Brain microvascular endothelial cell (primary cell): Measurements from ENCODE around the gene SSBP3.

ENCODE experiments used
- DNase-seq: peaks from one replicate; pipeline ENCODE4 v3.0.0-alpha.2; 2020
- H3K27ac ChIP-seq: fragments of 250-450 bp; sonication (Bioruptor Pico); 2 replicates; pipeline ENCODE4 v1.5.1; 2020; ENCODE audit warnings: mild to moderate bottlenecking, moderate library complexity
- H3K27me3 ChIP-seq: fragments of 250-450 bp; sonication (Bioruptor Pico); replicated peaks from 2 replicates; pipeline ENCODE4 v1.5.1; 2020; ENCODE audit warnings: mild to moderate bottlenecking
- H3K36me3 ChIP-seq: fragments of 250-450 bp; sonication (Bioruptor Pico); replicated peaks from 2 replicates; pipeline ENCODE4 v1.5.1; 2020; ENCODE audit warnings: mild to moderate bottlenecking
- H3K4me3 ChIP-seq: 2 replicates; pipeline ENCODE4 v1.5.1; 2011; ENCODE audit warnings: low read depth, mild to moderate bottlenecking, control low read depth, low read length, moderate library complexity
- in situ Hi-C: cut with HindIII; loops from 2 replicates; pipeline ENCODE4 v1.10.0; 2017; ENCODE audit warnings: low sequenced_read_pairs, low pct_ligation_motif_present
- TF ChIP-seq, protein P1 (sequence below): IDR thresholded peaks from 2 replicates; pipeline ENCODE4 v1.5.1; 2011; ENCODE audit warnings: low read depth, mild to moderate bottlenecking, moderate library complexity, low read length, control low read depth, inconsistent platforms; ENCODE audit errors: missing control alignments

The SSBP3 gene

DNA sequence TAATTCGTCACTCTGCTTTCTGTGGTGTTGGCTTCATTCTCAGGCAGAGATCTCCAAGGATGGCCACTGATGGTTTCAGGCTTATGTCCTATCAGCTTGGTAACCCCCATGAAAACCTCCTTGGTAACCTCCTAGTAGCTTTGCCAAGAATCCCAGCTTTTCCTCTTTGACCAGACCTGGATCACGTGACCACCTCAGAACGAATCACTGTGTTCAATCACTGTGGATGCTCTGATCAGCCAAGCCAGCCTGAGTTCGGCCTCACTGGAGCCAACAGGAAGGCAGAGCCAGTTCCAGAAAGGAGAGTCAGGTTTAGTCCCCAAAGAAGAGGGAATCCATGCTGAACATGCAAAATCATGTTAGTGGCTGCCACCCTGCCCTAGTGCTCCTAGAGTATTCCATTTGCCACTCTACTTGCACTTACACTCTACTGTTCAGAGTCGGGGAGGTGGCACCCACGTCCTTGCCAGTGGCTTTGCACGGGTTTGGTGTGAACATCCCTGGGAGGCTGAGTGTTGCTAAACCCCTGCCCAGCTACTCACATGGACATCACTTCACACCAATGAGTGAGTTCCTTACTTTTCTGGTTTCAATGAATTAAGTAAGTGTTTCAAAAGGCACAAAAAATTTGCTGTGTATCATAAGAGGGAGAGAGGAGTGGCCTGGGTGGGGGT, 33.5 kb upstream of the SSBP3 start:
- no peaks in the 10 kb centered on the region for H3K36me3 ChIP-seq
- TF ChIP-seq, protein P1, sequence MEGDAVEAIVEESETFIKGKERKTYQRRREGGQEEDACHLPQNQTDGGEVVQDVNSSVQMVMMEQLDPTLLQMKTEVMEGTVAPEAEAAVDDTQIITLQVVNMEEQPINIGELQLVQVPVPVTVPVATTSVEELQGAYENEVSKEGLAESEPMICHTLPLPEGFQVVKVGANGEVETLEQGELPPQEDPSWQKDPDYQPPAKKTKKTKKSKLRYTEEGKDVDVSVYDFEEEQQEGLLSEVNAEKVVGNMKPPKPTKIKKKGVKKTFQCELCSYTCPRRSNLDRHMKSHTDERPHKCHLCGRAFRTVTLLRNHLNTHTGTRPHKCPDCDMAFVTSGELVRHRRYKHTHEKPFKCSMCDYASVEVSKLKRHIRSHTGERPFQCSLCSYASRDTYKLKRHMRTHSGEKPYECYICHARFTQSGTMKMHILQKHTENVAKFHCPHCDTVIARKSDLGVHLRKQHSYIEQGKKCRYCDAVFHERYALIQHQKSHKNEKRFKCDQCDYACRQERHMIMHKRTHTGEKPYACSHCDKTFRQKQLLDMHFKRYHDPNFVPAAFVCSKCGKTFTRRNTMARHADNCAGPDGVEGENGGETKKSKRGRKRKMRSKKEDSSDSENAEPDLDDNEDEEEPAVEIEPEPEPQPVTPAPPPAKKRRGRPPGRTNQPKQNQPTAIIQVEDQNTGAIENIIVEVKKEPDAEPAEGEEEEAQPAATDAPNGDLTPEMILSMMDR: no peak
- in situ Hi-C loops: no loop called here
- H3K27me3 ChIP-seq: no peaks in the 10 kb centered on the region
- no peak overlapping the region for H3K4me3 ChIP-seq
- no peak overlapping the region for H3K27ac ChIP-seq
- no peak for DNase-seq

DNA sequence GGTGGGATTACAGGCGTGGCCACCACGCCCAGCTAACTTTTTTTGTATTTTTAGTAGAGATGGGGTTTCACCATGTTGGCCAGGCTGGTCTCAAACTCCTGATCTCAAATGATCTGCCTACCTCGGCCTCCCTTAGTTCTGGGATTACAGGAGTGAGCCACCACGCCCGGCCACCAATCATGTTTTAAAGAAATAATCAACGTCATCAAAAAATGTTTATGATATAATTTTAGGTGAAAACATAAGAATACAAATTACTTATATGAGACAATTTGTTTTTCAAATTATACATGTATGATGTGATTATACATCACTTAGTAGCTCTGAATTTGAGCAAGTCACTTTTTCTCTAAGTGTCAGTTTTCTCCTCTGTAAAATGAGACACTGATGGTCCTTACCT, 31.6 kb upstream of the SSBP3 start:
- in situ Hi-C loops: no loop called here

DNA sequence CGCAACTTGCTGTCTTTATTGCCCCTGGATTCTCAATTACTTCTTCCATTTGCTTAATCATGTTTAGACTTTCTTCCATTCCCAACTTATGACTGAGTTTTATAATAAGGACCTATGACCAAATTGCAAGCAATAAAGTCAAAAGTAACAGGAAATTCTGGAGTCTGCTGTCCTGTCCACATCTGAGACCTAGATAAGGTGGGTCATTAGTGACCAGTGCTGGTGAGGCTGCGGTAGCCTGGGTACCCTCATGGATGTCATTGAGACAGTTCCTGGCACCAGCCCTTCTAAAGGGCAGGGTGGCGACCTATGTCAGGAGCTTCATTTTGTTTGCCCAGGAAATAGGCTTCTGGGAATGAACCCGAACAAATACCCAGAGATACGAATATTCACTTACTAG, 30.6 kb upstream of the SSBP3 start:
- H3K27me3 ChIP-seq: no peaks in the 10 kb centered on the region
- DNase-seq: no peak
- no peak overlapping the region for H3K27ac ChIP-seq
- in situ Hi-C loops: no loop called here
- no peaks in the 10 kb centered on the region for H3K36me3 ChIP-seq
- TF ChIP-seq, protein P1: no peak
- H3K4me3 ChIP-seq: no peak overlapping the region

More for the DNA sequence above, 31.6 kb upstream of the SSBP3 start:
- TF ChIP-seq, protein P1: no peak
- no peak for DNase-seq
- no peak overlapping the region for H3K4me3 ChIP-seq
- no peaks in the 10 kb centered on the region for H3K27me3 ChIP-seq
- no peak overlapping the region for H3K27ac ChIP-seq
- H3K36me3 ChIP-seq: no peaks in the 10 kb centered on the region

DNA sequence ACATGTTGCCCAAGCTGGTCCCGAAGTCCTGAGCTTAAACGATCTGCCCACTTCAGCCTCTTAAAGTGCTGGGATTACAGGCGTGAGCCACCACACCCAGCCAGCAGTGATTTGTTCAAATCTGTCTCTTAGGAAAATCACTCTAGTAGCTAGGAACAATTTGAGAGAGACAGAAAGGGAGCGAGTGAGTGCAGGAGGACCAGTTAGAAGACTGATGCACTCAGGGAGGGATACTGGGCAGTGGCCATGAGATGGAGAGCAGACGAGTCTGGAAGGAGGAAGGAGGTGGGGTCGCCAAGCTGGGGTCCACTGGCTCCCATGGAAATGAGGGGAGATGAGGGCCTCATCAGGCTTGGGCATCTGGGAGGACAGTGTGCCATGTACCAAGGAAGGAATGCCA, 23.6 kb upstream of the SSBP3 start:
- Histone ChIP-seq H3K36me3 (no peaks in the 10 kb centered on the region), H3K27me3 (no peaks in the 10 kb centered on the region), H3K27ac (no peak overlapping the region), H3K4me3 (no peak overlapping the region)
- TF ChIP-seq, protein P1: no peak
- DNase-seq: no peak
- in situ Hi-C loops: no loop called here

DNA sequence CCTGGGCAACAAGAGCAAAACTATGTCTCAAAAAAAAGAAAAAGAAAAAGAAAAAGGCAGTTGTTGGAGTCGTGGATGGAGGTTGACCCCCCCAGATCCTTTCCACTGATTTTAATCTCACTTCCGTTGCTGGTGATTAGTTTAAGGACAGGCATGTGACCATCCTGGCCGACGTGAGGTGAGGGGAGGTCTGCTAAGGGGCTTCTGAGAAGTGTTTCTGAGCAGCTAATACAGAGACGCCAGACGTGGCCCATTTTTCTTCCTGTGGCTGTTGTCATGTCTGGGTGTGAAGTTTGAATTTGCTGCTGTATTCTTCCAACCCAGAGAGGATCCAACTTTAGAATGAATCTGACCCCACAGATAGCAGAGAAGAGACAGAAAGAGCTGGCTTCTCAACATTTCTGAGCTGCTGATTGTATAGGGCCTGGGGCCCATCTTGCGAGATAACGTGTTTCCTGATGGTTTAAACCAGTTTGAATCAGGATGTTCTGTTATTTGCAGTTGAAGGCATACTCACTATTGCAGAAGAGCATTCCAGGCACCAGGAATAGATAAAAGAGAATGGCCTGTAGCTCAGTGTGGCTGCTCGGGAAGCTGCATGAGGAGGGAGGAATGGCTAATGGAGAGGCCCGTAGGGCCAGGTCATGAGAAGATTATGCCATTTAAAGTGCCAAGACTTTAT, 22.8 kb upstream of the SSBP3 start:
- in situ Hi-C loops: no loop called here
- no peak overlapping the region for H3K27ac ChIP-seq
- H3K27me3 ChIP-seq: no peaks in the 10 kb centered on the region
- H3K36me3 ChIP-seq: no peaks in the 10 kb centered on the region
- no peak for DNase-seq
- TF ChIP-seq, protein P1: no peak
- no peak overlapping the region for H3K4me3 ChIP-seq

DNA sequence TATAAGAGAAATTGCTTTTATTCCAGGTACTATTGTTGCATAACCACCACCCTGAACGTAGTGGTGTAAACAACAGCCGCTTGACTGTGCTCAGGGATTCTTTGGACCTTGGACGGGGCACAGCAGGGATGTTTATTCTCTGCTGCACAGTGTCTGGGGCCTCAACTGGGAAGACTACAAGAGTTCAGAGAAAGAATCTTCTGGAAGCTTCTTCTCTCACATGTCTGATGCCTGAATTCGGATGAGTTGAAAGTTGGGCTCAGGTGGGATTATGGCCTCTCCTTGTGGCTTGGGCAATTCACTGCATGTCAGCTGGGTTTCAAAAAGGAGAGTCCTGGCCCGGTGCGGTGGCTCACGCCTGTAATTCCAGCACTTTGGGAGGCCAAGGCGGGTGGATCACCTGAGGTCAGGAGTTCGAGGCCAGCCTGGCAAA, 19.0 kb upstream of the SSBP3 start:
- H3K36me3 ChIP-seq: no peaks in the 10 kb centered on the region
- no peak overlapping the region for H3K4me3 ChIP-seq
- in situ Hi-C loops: no loop called here
- no peaks in the 10 kb centered on the region for H3K27me3 ChIP-seq
- TF ChIP-seq, protein P1: peak; percentile 45
- DNase-seq: no peak
- no peak overlapping the region for H3K27ac ChIP-seq
